HG03159 (cell line): ENCODE results near the gene NALCN.

Experiments
- ATAC-seq: cut with Tn5 transposase; IDR thresholded peaks from one replicate; pipeline ENCODE4 v1.9.1; 2021; ENCODE audit warnings: mild to moderate bottlenecking, moderate library complexity; ENCODE audit not compliant: unreplicated experiment

Gene NALCN

DNA sequence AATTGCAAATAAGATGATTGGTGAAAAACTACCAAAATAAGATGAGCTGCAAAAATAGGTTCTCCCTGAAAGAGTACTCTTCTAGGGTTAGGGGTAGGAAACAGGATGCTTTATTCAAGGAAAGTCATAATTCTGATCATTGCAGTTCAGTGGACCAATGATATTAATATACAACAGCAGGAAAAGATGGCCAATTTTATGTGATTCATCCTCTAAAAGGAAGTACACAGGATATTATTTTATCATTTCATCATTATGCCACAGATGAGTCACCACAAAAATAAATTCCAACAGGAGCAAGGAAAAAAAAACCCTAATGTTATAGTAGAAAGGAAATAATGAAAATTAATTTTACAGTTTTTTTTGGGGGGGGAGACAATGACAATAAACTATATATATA lies 205.0 kb downstream of the NALCN start:
- ATAC-seq, result no peak

GRCh38 chr13:101210774-101211173 lies 205.5 kb downstream of the NALCN start:
- ATAC-seq, result no peak

- no peak for ATAC-seq
Observed at GRCh38 chr13:101209206-101209893, 207.0 kb downstream of the NALCN start.

DNA sequence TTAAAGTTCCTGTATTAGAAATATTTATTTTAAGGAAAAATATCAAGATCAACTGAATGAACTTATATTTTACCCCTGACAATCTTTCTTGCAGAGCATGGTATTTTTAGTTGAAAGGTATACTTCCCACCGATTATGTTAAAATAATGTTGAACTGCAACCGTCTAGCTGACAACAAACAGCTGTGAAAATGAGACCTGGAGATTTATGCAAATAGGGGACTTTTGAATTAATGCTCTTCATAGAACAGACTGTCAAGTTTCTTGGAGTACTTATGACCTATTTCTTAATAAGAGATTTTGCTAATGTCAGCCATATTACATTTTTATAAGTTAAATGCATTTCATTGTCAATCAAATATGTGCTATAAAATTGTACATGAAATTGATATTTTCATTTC lies 210.9 kb downstream of the NALCN start:
- ATAC-seq, result no peak

- ATAC-seq, result no peak
Observed at GRCh38 chr13:101204270-101205020, 211.9 kb downstream of the NALCN start.

- no peak for ATAC-seq
Observed at GRCh38 chr13:101202590-101202989, 213.7 kb downstream of the NALCN start.

DNA sequence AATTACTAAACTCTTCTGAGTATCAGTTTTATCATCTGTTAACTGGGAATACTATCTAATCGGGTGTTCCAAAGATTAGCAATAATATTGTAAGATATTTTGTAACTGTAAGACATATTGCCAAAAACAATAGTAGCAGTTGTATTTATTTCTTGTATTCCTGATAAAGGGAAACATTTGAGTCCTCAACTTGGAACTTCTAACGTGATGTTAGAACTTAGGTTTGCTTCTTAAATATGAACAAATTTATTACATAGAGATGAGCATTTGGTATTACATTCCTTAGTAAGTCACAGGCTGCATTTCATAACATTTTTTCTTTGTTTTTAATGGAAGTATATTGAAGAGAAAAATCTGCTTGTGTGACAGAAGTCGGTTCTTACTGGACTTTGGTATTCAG lies 225.3 kb downstream of the NALCN start:
- no peak for ATAC-seq

GRCh38 chr13:101190337-101190736 lies 226.0 kb downstream of the NALCN start:
- ATAC-seq, result no peak

DNA sequence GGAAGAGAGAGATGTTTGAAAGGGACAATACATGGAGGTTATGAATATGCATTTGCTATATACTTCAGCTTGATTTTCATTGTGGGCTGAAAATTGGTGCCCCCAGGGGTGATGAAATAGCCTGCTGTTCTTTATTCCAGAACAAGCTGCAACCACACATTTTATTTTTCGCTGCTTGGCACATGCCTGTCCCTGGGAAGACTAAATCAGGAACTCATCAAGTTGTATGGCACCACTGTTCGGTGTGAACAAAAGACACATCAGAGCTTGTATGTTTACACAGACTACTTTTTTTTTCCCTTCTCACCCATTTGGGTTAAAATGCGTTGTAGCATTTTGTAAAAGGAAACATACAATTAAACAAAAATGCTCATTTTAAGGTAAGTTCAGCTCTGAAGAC lies 230.7 kb downstream of the NALCN start:
- ATAC-seq, result no peak

DNA sequence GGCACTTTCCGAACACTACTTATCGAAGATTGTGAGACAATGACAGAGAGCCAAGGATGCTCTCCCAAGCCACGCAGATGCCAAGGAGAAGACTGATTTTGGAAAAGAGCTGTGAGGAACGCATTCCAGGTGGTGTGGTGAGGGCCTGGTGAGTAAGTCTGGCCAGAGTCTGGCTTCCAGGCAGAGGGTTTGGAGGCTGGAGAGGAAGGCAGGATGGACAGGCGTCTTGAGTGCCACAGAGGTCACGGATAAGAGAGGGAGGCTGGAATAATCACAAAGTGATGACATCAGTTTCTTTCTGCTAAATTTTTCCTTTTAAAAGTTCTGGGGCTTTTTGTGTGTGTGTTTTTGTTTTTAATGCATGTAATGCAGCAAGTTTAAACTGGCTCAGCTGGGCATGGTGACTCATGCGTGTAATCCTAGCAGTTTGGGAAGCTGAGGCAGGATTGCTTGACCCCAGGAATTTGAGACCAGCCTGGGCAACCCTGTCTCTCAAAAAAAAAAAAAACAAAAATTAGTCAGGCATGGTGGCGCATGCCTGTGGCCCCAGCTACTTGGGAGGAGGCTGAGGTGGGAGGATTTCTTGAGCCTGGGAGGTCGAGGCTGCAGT lies 235.1 kb downstream of the NALCN start:
- ATAC-seq, result no peak

- ATAC-seq, result no peak
Observed at GRCh38 chr13:101179021-101179420, 237.3 kb downstream of the NALCN start.

GRCh38 chr13:101178406-101178805 lies 237.9 kb downstream of the NALCN start:
- ATAC-seq, result no peak

DNA sequence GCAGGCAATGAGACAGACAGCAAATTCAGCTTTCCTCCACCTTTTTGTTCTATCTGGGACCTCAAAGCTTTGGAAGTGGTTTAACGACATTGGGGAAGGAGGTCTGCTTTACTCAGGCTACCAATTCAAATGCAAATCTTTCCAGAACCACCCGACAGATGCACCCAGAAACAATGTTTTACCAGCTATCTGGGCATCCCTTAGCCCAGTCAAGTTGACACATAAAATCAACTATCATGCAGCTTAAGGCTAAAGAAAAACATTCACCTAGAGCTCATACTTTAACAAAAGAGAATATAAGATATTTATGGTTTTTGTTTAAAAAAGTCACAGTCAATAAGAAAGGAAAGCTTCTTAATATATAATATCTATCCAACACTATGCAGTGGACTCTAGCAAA lies 246.0 kb downstream of the NALCN start:
- ATAC-seq, result no peak

DNA sequence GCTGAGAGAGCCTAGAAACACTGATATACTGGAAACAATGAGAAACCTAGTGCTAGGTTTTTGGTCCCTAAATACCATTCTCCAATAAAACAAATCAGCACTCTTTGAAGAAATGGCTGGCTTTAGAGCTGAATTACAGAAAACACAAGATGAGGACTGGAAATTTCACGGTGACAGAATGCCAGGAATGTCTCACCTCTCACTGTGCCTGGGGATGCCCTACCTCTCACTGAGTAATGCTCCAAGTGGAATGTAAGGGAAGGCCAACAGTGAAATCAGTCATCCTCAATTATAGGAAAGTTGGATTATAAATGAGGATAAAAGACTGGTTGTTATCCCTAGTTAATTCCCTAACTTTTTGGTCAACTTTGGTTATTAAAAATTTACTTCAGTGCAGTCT lies 259.0 kb downstream of the NALCN start:
- ATAC-seq, result no peak

DNA sequence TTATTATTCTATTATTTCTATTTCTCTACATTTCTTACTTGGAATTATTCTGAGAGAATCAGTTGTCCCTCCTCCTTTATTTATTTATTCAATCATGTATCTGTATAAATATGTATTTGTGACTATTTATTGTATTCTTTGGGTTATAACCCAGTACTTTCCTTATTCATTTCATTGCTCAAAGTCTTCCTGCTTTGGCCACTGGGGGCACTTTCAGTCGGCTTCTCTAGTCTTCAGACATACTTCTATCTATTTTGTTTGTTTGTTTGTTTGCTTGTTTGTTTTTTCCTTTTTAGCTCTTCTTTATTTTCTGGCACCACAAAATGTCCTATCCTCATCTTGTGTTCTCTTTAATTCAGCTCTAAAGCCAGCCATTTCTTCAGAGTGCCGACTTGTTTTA lies 260.4 kb downstream of the NALCN start:
- ATAC-seq, result peak; percentile 66

- ATAC-seq, result no peak
Observed at GRCh38 chr13:101152184-101152583, 264.1 kb downstream of the NALCN start.

GRCh38 chr13:101150998-101151397 lies 265.3 kb downstream of the NALCN start:
- no peak for ATAC-seq

- no peak for ATAC-seq
Observed at GRCh38 chr13:101149735-101150384, 266.4 kb downstream of the NALCN start.

DNA sequence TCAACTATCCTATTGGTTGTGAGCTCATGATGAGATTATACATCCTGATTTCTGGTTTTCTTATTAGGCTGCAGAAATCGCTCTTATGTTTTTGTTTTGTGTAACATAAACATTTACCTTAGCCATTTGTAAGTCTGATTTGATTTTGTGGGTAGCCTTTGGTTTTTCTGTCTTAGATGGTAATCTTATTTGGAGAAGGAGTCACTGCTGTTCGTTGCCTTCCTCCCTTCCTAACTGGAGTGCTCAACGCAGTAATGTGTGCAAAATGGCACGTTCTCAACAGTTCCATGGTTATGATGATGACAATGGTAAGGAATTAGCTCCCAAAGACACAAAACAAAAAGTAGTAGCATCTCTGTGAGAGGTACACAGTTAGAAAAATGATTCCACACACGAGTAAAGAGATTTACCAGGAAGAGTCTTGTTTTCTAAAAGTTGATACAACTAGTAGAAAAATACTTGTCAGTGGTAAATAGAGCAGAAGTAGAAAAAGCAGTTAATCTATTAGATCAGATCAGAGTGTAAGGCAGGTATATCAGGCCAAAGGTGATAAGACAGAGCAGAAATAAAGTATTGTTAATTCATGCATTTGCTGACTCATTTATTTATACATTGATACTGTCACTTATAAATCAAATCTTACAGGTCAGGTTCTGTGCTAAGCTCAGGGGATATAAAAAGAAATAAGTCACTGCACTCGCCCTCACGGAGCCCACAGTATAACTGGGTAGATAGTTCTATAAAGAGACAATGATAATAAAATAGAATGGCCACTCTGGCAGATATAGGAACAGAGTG lies 270.0 kb downstream of the NALCN start:
- ATAC-seq, result no peak

- ATAC-seq, result peak; percentile 87
Observed at GRCh38 chr13:101144808-101145419, 271.4 kb downstream of the NALCN start.
